ENCODE results near the gene CD200.

GRCh38 chr3:112362221-112362620 lies 29.3 kb downstream of the CD200 start:
- TF ChIP-seq CTCF (IDR thresholded peaks at IDR 0.05) (no peak), POLR2A (IDR thresholded peaks at IDR 0.05) (no peak)

Measured in right lobe of liver (tissue), 4 donors.